GM13976 (cell line): ENCODE measurements around the gene SLC6A20.

ENCODE experiments used
- DNase-seq: peaks from one replicate; pipeline ENCODE4 v3.0.0; 2012; ENCODE audit warnings: low spot score
- in situ Hi-C: fragments of 300-500 bp; cut with MboI; formaldehyde crosslinking; loops from one replicate; pipeline ENCODE4 v1.12.0; 2022; ENCODE audit warnings: low sequenced_read_pairs, mixed read lengths, inconsistent platforms; ENCODE audit not compliant: unreplicated experiment
- TF ChIP-seq, protein P1 (sequence below): IDR thresholded peaks from 2 replicates; pipeline ENCODE4 v1.5.1; 2012; ENCODE audit warnings: borderline replicate concordance, mild to moderate bottlenecking; ENCODE audit not compliant: insufficient read depth; ENCODE audit errors: extremely low read depth, missing control alignments, control extremely low read depth

SLC6A20 gene, protein sequence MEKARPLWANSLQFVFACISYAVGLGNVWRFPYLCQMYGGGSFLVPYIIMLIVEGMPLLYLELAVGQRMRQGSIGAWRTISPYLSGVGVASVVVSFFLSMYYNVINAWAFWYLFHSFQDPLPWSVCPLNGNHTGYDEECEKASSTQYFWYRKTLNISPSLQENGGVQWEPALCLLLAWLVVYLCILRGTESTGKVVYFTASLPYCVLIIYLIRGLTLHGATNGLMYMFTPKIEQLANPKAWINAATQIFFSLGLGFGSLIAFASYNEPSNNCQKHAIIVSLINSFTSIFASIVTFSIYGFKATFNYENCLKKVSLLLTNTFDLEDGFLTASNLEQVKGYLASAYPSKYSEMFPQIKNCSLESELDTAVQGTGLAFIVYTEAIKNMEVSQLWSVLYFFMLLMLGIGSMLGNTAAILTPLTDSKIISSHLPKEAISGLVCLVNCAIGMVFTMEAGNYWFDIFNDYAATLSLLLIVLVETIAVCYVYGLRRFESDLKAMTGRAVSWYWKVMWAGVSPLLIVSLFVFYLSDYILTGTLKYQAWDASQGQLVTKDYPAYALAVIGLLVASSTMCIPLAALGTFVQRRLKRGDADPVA

DNA sequence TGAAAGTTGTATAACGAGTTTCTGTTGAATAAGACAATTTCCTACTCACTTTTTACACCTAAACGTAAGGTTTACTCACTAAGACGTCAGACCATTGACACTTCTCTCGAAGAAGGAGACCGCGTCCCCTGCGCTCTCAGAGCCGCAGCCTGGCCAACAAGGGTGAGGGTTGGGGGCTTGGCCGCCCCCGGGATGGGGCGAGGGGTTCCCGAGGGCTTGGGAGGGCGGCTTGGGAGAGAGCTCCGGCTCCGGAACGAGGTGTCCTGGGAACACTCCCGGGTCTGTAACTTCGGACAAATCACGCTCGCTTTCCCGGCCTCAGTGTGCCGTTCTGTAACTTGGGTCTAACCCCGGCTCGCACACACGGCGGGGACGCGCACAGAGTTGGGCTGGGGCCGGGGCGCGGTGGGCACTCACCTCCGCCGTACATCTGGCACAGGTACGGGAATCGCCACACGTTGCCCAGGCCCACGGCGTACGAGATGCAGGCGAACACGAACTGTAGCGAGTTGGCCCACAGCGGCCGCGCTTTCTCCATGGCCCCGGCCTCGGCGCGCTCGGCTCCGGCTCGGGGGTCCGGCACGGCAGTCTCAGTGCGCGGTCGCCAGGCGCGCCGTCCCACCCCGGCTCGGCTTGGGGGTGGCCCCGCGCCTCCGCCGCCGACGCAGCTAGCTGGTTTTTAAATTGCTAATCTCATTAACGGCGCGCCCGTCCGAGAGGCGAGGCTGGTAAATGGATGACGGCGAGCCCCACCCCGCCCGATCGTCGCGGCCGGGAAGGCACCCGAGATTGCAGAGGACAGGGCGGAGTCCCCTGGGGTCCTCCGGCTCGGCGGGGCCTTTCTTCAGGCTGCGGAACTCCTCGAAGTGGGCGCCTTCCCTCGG, at the start of gene SLC6A20:
SLC6A20 (minus strand) TSS at position 655 of the 884 bp plus-strand sequence; CDS start at position 538, 117 bp downstream.
- in situ Hi-C loops, result no loop called here

DNA sequence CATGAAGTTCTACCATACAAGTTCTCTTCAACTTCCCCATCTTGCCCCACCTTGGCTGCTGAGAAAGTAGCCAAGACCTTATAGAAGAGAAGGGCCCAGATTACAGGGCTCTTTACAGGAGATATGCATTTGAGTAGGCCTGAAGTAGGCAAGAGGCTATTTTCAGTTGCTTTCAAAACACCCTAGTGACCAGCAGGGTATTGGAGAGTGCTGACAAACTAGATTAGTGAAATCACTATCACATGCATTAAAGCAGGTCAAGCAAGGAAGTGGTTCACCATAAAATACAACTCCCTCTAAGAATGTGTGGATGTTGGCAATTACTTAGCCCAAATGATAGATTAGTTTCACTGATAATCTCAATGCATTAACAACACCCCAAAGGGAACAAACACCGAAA, 48.3 kb upstream of the SLC6A20 start:
- no peak for DNase-seq
- TF ChIP-seq, protein P1, sequence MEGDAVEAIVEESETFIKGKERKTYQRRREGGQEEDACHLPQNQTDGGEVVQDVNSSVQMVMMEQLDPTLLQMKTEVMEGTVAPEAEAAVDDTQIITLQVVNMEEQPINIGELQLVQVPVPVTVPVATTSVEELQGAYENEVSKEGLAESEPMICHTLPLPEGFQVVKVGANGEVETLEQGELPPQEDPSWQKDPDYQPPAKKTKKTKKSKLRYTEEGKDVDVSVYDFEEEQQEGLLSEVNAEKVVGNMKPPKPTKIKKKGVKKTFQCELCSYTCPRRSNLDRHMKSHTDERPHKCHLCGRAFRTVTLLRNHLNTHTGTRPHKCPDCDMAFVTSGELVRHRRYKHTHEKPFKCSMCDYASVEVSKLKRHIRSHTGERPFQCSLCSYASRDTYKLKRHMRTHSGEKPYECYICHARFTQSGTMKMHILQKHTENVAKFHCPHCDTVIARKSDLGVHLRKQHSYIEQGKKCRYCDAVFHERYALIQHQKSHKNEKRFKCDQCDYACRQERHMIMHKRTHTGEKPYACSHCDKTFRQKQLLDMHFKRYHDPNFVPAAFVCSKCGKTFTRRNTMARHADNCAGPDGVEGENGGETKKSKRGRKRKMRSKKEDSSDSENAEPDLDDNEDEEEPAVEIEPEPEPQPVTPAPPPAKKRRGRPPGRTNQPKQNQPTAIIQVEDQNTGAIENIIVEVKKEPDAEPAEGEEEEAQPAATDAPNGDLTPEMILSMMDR, result no peak
- in situ Hi-C loops, result no loop called here

More for the DNA sequence above, at the start of gene SLC6A20:
- DNase-seq, result peak; percentile 62
- TF ChIP-seq, protein P1, result no peak

DNA sequence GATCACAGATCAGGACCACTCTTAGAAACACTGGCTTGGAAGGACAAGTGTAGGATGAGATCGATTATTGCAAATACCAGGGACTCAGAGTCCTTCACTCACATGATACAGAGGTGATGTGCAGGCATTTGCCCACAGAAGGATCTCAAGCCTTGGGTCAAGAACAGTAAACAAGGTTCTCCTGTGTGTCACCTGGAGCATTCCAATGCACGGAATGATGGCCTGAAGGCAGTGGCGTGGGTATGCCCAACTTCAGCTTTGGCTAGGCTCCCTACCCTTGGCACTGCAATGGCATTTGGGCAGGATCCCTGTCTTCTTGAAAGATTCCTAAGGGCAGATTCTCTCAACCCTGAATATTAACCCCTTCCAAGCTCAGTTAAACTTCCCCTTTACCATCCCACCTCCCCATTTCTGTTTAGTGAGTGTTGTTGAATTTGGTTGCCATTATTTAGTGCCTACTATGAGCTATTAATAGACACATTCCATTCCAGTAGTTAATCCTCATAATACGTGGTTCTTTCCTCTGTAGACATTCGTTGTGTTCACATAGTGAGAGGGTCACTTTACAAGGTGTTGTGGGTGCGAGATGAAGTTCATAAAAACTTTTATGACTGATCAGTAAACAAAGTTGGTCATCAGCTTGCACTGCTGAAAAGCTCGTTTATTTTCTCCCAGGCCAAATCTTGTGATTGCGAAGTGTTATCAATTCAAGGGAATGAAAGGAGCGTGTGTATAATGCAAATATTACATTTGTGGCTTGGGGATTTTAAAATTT, 46.7 kb upstream of the SLC6A20 start:
- in situ Hi-C loops, result no loop called here
- DNase-seq, result no peak
- TF ChIP-seq, protein P1, result no peak

DNA sequence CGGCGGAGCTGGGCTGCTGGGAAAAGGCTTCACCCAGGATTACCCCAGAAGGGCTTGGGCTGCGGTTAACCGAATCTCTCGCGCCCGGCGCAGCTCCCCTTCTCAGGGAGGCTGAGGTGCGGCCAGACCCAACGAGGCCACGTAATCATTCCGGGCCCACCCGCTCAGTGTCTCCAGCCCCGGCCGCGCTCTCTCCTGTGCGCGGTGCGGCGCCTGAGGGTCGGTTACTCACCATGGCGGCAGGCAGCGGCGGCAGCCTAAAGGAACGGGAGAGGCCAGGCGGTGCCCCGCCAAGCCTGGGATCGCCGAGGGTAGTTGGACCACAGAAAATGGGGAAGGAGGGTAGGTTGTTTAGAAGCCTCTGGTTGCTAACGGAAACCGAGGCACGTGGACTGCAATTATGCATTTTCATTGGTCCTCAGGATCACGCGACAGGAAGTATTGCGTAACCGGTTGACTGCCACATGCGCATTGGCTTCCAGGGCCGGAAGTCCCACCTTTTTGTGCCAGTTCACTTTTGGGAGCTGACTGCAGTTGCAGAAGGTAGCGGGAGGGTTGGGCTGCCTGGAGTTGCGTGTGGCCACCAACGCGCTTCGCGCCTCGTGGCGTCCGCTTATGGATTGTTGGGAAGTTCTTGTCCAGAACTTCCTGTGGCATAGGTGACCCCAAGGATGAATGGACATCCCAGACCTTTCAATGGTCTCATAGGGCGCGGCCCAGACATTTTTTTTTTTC, 45.6 kb upstream of the SLC6A20 start, which contains the start of gene LZTFL1:
LZTFL1 (minus strand) TSS at position 363 of the 735 bp plus-strand sequence; CDS start at position 235, 128 bp downstream.
- DNase-seq, result peak; percentile 93
- TF ChIP-seq, protein P1, result no peak
- in situ Hi-C loops, result no loop called here

DNA sequence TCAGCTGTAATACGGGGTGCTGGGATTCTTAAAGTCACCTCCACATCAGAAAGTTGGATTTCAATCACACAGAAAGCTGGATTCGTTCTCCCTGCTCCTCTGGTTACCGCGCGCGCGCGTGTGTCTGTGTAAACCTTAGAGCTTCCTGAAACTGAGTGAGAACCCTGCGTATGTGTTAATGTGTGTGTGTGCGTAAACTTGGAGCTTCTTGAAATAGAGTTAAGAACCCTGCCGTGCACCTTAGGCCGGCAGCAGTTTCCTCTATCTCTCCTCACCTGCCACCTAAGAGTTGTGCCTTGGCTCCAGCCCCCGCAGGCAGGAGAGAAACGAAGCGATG, 45.1 kb upstream of the SLC6A20 start:
- in situ Hi-C loops, result no loop called here
- DNase-seq, result no peak
- TF ChIP-seq, protein P1, result no peak
